GM19035 (cell line): ENCODE data around the gene CHRNA4.

Source experiments
- ATAC-seq: cut with Tn5 transposase; IDR thresholded peaks from one replicate; pipeline ENCODE4 v1.9.1; 2021; ENCODE audit not compliant: unreplicated experiment

The CHRNA4 gene

GRCh38 chr20:63363981-63364561 lies 2.9 kb upstream of the CHRNA4 start:
- ATAC-seq, result no peak

GRCh38 chr20:63363013-63363957 lies 2.1 kb upstream of the CHRNA4 start:
- ATAC-seq, result no peak

- no peak for ATAC-seq
Measured at GRCh38 chr20:63362436-63363009, 1.4 kb upstream of the CHRNA4 start.

GRCh38 chr20:63361519-63362435 lies 628 bp upstream of the CHRNA4 start:
- no peak for ATAC-seq

- no peak for ATAC-seq
Measured at GRCh38 chr20:63359937-63360849, 956 bp downstream of the CHRNA4 start.

GRCh38 chr20:63359164-63359934 lies 1.8 kb downstream of the CHRNA4 start:
- no peak for ATAC-seq

GRCh38 chr20:63357921-63358905 lies 2.9 kb downstream of the CHRNA4 start:
- ATAC-seq, result no peak

- ATAC-seq, result no peak
Measured at GRCh38 chr20:63356931-63357879, 3.9 kb downstream of the CHRNA4 start.

GRCh38 chr20:63356511-63356910 lies 4.6 kb downstream of the CHRNA4 start:
- no peak for ATAC-seq

GRCh38 chr20:63355781-63356295 lies 5.3 kb downstream of the CHRNA4 start:
- no peak for ATAC-seq

- ATAC-seq, result no peak
Measured at GRCh38 chr20:63354636-63355350, 6.4 kb downstream of the CHRNA4 start.

- ATAC-seq, result no peak
Measured at GRCh38 chr20:63352811-63353221, 8.3 kb downstream of the CHRNA4 start.

GRCh38 chr20:63351811-63352591 lies 9.1 kb downstream of the CHRNA4 start:
- no peak for ATAC-seq

- ATAC-seq, result no peak
Measured at GRCh38 chr20:63351326-63351700, 9.8 kb downstream of the CHRNA4 start.

- ATAC-seq, result no peak
Measured at GRCh38 chr20:63350597-63351325, 10.4 kb downstream of the CHRNA4 start.
